HepG2 (cell line): ENCODE measurements around the gene FUT3. TPM values are rescaled to one million over a fixed set of nuclear protein-coding genes. Genes with fewer than 3 reads are reported as not detected.

ENCODE experiments used
- ASH2L ChIP-seq: fragments of 300-600, 200-600 bp; sonication (generic); IDR thresholded peaks from 2 replicates; pipeline ENCODE4 v1.7.0; 2017; ENCODE audit warnings: low read depth, mild to moderate bottlenecking, moderate library complexity, mixed read lengths, low read length; ENCODE audit not compliant: insufficient read length
- BCLAF1 ChIP-seq: fragments of 450-650 bp; IDR thresholded peaks from 2 replicates; pipeline ENCODE4 v1.6.1; 2017; ENCODE audit warnings: mild to moderate bottlenecking
- CREBL2 ChIP-seq: sonication (generic); formaldehyde crosslinking; IDR thresholded peaks from 2 replicates; pipeline ENCODE4 v1.8.1; 2023; ENCODE audit warnings: missing genetic modification reagents, mild to moderate bottlenecking, borderline replicate concordance
- CSRNP1 ChIP-seq: sonication (generic); formaldehyde crosslinking; IDR thresholded peaks from 2 replicates; pipeline ENCODE4 v1.8.1; 2023; ENCODE audit warnings: mild to moderate bottlenecking, missing genetic modification reagents
- ELF4 ChIP-seq: sonication (generic); formaldehyde crosslinking; IDR thresholded peaks from 2 replicates; pipeline ENCODE4 v1.5.0; 2020; ENCODE audit warnings: missing genetic modification reagents, mild to moderate bottlenecking, moderate library complexity, borderline replicate concordance
- ETS1 ChIP-seq: sonication (generic); formaldehyde crosslinking; IDR thresholded peaks from 2 replicates; pipeline ENCODE4 v1.4.0; 2020; ENCODE audit warnings: missing genetic modification reagents
- GRHL1 ChIP-seq: sonication (generic); formaldehyde crosslinking; conservative IDR thresholded peaks from 2 replicates; pipeline ENCODE4 v1.8.0; 2022; ENCODE audit warnings: missing genetic modification reagents
- HCFC1 ChIP-seq: fragments of 150-350 bp; IDR thresholded peaks from 2 replicates; pipeline ENCODE4 v1.6.1; 2014; ENCODE audit warnings: low read depth, low read length
- MAFF ChIP-seq: IDR thresholded peaks from 2 replicates; pipeline ENCODE4 v1.6.1; 2011; ENCODE audit warnings: low read depth, low read length, improper control_type of control experiment
- POGK ChIP-seq: sonication (generic); formaldehyde crosslinking; conservative IDR thresholded peaks from 2 replicates; pipeline ENCODE4 v1.8.0; 2022; ENCODE audit warnings: mild to moderate bottlenecking, moderate library complexity, missing genetic modification reagents
- REXO4 ChIP-seq: sonication (generic); formaldehyde crosslinking; IDR thresholded peaks from 2 replicates; pipeline ENCODE4 v1.8.0; 2022; ENCODE audit warnings: missing genetic modification reagents, mild to moderate bottlenecking, borderline replicate concordance
- TFAP4 ChIP-seq: sonication (generic); IDR thresholded peaks from 2 replicates; pipeline ENCODE4 v1.6.1; 2016; ENCODE audit warnings: low read depth, borderline replicate concordance
- ZNF546 ChIP-seq: sonication (generic); formaldehyde crosslinking; conservative IDR thresholded peaks from 2 replicates; pipeline ENCODE4 v1.8.1; 2023; ENCODE audit warnings: mild to moderate bottlenecking, missing genetic modification reagents
- ZNF710 ChIP-seq: sonication (generic); formaldehyde crosslinking; IDR thresholded peaks from 2 replicates; pipeline ENCODE4 v1.5.0; 2020; ENCODE audit warnings: mild to moderate bottlenecking, missing genetic modification reagents, borderline replicate concordance
- ZSCAN9 ChIP-seq: IDR thresholded peaks from 2 replicates; pipeline ENCODE4 v1.6.1; 2016; ENCODE audit warnings: borderline replicate concordance
- polyA plus RNA-seq, 8 experiments: library from polyadenylated mRNA; depleted of rRNA in 3 of 8; stranded (reverse) in 7 of 8; unstranded in 1 of 8; fragments of >200 nt; fragmentation: Illumina TruSeq in 4 of 8; extraction: Trizol in 4 of 8; gene quantifications; 2 replicates each; pipeline versions ENCODE4 v1.2.1 to v1.2.3, GENCODE V29; 2011 to 2016; ENCODE audit warnings: low read depth in 4 of 8, missing spikeins in 1 of 8, mixed read lengths in 1 of 8; ENCODE audit not compliant: insufficient read depth in 1 of 8
- total RNA-seq, 5 experiments: library from RNA; depleted of rRNA; stranded (reverse); fragments of >200 nt; fragmentation: Illumina TruSeq; extraction: Trizol; gene quantifications; 2 replicates each; pipeline ENCODE4 v1.2.3, GENCODE V29; 2016; ENCODE audit warnings: low read depth in 1 of 5

FUT3 gene
- total and polyA plus RNA-seq, 2 of the 13 experiments (the other 11 are each of a cell fraction or from before 2014, with no cell fraction given) = 0.53 to 1.1 TPM

GRCh38 chr19:5880604-5881078, 29.4 kb upstream of the FUT3 start (continued):
- TF ChIP-seq POGK (CRISPR knock-in tag) (no peak; the same call in 1 of the 2 replicates), ASH2L (peak; percentile 60), ETS1 (CRISPR knock-in tag) (no peak), REXO4 (CRISPR knock-in tag) (no peak), CSRNP1 (CRISPR knock-in tag) (peak; percentile 73; the same call in 1 of the 2 replicates), ZSCAN9 (CRISPR knock-in tag) (0 out of 2 replicates have a peak, but pooled peaks have one; percentile 34), ZNF710 (CRISPR knock-in tag) (peak; percentile 79; the same call in 1 of the 2 replicates), MAFF (no peak), CREBL2 (CRISPR knock-in tag) (no peak), ELF4 (CRISPR knock-in tag) (no peak), HCFC1 (no peak), TFAP4 (peak; percentile 70), BCLAF1 (no peak), ZNF546 (CRISPR knock-in tag) (0 out of 2 replicates have a peak, but pooled peaks have one; percentile 30), GRHL1 (CRISPR knock-in tag) (no peak)
